Uterus (tissue), 2 donors: Measurements from ENCODE around the gene AP1G1.

Source experiments
- CTCF ChIP-seq, 4 experiments: fragments of 200-600 bp in 2 of 4; fragments of 450-650 bp in 2 of 4; sonication (generic) in 2 of 4; IDR thresholded peaks; one replicate each; pipeline ENCODE4 v1.5.1; 2016 to 2019; ENCODE audit warnings: antibody characterized with exemption in 4 of 4, mild to moderate bottlenecking in 2 of 4, moderate library complexity in 1 of 4
- POLR2A ChIP-seq, 2 donors: fragments of 450-650 bp; IDR thresholded peaks; one replicate each; pipeline ENCODE4 v1.6.1; 2016; ENCODE audit warnings: antibody characterized with exemption in 2 of 2, mild to moderate bottlenecking in 1 of 2, moderate library complexity in 1 of 2

GRCh38 chr16:71845639-71846430 lies 37.2 kb upstream of the AP1G1 start, which contains the start of gene ATXN1L:
- TF ChIP-seq CTCF (IDR thresholded peaks at IDR 0.05) (peak in 2 of 4 experiments; percentile 19 to 36), POLR2A (IDR thresholded peaks at IDR 0.05) (peak; percentile 74 to 90)
